ENCODE data around the gene RING1.

RING1 gene

GRCh38 chr6:33193619-33194018, 14.7 kb upstream of the RING1 start:
- no peak for DNase-seq

GRCh38 chr6:33194431-33194979, 13.8 kb upstream of the RING1 start:
- no peak for DNase-seq

GRCh38 chr6:33195304-33196165, 12.8 kb upstream of the RING1 start:
- DNase-seq: no peak

GRCh38 chr6:33197431-33198048, 10.8 kb upstream of the RING1 start:
- DNase-seq: peak in 1 of 2 experiments; percentile 54

GRCh38 chr6:33198159-33198852, 10.0 kb upstream of the RING1 start:
- no peak for DNase-seq

GRCh38 chr6:33198853-33199436, 9.4 kb upstream of the RING1 start:
- no peak for DNase-seq

GRCh38 chr6:33199687-33200218, 8.5 kb upstream of the RING1 start:
- DNase-seq: peak; percentile 84 to 85

- DNase-seq: peak; percentile 99
Measured at GRCh38 chr6:33200219-33201146, 7.8 kb upstream of the RING1 start, which contains the start of the genes RXRB and SLC39A7. Gene RXRB, minus strand, starts transcription at chr6:33200665. Its CDS starts 189 bp downstream, at chr6:33200476. Gene SLC39A7, plus strand, starts transcription at chr6:33200867. Its CDS starts 379 bp downstream, at chr6:33201246.

GRCh38 chr6:33201147-33201545, 7.2 kb upstream of the RING1 start:
- DNase-seq: no peak

GRCh38 chr6:33201935-33202334, 6.4 kb upstream of the RING1 start:
- DNase-seq: no peak

GRCh38 chr6:33202799-33203198, 5.5 kb upstream of the RING1 start:
- no peak for DNase-seq

GRCh38 chr6:33203443-33204164, 4.7 kb upstream of the RING1 start:
- no peak for DNase-seq

- no peak for DNase-seq
Measured at GRCh38 chr6:33204165-33204414, 4.2 kb upstream of the RING1 start.

GRCh38 chr6:33204415-33205190, 3.7 kb upstream of the RING1 start, which contains the start of gene HSD17B8:
Gene HSD17B8, plus strand, starts transcription at chr6:33204655. Its CDS starts 14 bp downstream, at chr6:33204669.
- peak; percentile 96 to 97 for DNase-seq

- DNase-seq: peak; percentile 81 to 83
Measured at GRCh38 chr6:33205191-33206026, 2.9 kb upstream of the RING1 start.

GRCh38 chr6:33206027-33206863, 2.1 kb upstream of the RING1 start:
- peak in 1 of 2 experiments; percentile 47 for DNase-seq

GRCh38 chr6:33206864-33207551, 1.3 kb upstream of the RING1 start:
- no peak for DNase-seq

All from activated T-cell treated with anti-CD3 and anti-CD28 coated beads, Interleukin-2, amount 50 U/mL, for 48 hours (primary cell).